RWPE2 (cell line): Measurements from ENCODE around the gene PDZRN4.

Source experiments
- ATAC-seq: fragments of 200-7000 bp; cut with Tn5 transposase; 3 replicates; pipeline ENCODE4 v1.9.1; 2021; ENCODE audit warnings: low read depth
- DNase-seq: peaks from one replicate; pipeline ENCODE4 v3.0.0-alpha.2; 2020; ENCODE audit warnings: low spot score
- H3K27ac ChIP-seq: fragments of 450-650 bp; 2 replicates; pipeline ENCODE4 v1.5.1; 2017; ENCODE audit warnings: mild to moderate bottlenecking; ENCODE audit not compliant: poor library complexity, severe bottlenecking
- H3K27me3 ChIP-seq: fragments of 250-450 bp; sonication (Bioruptor Pico); 2 replicates; pipeline ENCODE4 v1.5.1; 2021; ENCODE audit warnings: mild to moderate bottlenecking, moderate library complexity; ENCODE audit not compliant: insufficient read depth, poor library complexity, severe bottlenecking
- H3K36me3 ChIP-seq: fragments of 250-450 bp; sonication (Bioruptor Pico); 2 replicates; pipeline ENCODE4 v1.5.1; 2020; ENCODE audit warnings: low read depth, mild to moderate bottlenecking, moderate library complexity
- H3K4me1 ChIP-seq: fragments of 250-450 bp; sonication (Bioruptor Pico); 2 replicates; pipeline ENCODE4 v1.5.1; 2021; ENCODE audit warnings: mild to moderate bottlenecking, moderate library complexity; ENCODE audit not compliant: insufficient read depth, poor library complexity, severe bottlenecking
- H3K4me3 ChIP-seq: fragments of 250-450 bp; sonication (Bioruptor Pico); 2 replicates; pipeline ENCODE4 v1.5.1; 2021; ENCODE audit warnings: mild to moderate bottlenecking, moderate library complexity; ENCODE audit not compliant: severe bottlenecking
- H3K9me3 ChIP-seq: fragments of 250-450 bp; sonication (Bioruptor Pico); 2 replicates; pipeline ENCODE4 v1.5.1; 2021; ENCODE audit warnings: mild to moderate bottlenecking, moderate library complexity; ENCODE audit not compliant: severe bottlenecking
- TF ChIP-seq, protein P1 (sequence below): fragments of 450-650 bp; IDR thresholded peaks from one replicate; pipeline ENCODE4 v1.5.1; 2017; ENCODE audit warnings: mild to moderate bottlenecking, moderate library complexity; ENCODE audit not compliant: poor library complexity, severe bottlenecking

PDZRN4 gene

DNA sequence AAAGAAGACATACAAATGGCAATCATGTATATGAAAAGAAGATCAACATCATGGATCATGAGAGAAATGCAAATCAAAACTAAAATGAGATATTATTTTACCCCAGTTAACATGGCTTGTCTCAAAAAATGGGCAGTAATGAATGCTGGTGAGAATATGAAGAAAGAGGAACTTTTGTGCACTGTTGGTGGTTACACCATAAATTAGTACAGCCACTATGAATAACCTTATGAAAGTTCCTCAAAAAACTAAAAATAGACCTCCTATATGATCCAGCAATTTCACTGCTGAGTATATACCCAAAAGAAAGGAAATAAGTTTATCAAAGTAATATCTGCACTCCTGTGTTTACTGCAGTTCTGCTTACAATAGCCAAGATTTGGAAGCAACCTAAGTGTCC lies 151.7 kb downstream of the PDZRN4 start:
- TF ChIP-seq, protein P1, sequence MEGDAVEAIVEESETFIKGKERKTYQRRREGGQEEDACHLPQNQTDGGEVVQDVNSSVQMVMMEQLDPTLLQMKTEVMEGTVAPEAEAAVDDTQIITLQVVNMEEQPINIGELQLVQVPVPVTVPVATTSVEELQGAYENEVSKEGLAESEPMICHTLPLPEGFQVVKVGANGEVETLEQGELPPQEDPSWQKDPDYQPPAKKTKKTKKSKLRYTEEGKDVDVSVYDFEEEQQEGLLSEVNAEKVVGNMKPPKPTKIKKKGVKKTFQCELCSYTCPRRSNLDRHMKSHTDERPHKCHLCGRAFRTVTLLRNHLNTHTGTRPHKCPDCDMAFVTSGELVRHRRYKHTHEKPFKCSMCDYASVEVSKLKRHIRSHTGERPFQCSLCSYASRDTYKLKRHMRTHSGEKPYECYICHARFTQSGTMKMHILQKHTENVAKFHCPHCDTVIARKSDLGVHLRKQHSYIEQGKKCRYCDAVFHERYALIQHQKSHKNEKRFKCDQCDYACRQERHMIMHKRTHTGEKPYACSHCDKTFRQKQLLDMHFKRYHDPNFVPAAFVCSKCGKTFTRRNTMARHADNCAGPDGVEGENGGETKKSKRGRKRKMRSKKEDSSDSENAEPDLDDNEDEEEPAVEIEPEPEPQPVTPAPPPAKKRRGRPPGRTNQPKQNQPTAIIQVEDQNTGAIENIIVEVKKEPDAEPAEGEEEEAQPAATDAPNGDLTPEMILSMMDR: no peak

GRCh38 chr12:41344776-41345470 lies 156.8 kb downstream of the PDZRN4 start:
- no peaks in the 10 kb centered on the region for H3K4me1 ChIP-seq
- ATAC-seq: no peak
- H3K4me3 ChIP-seq: no peak overlapping the region
- no peak for DNase-seq
- no peaks in the 10 kb centered on the region for H3K27me3 ChIP-seq
- TF ChIP-seq, protein P1: no peak
- no peak overlapping the region for H3K27ac ChIP-seq
- H3K36me3 ChIP-seq: no peaks in the 10 kb centered on the region
- H3K9me3 ChIP-seq: no peaks in the 10 kb centered on the region

More for the DNA sequence above, 151.7 kb downstream of the PDZRN4 start:
- DNase-seq (no peak), ATAC-seq (no peak)
- no peak overlapping the region for H3K27ac ChIP-seq
- peaks cover 3% of the 10 kb centered on the region for H3K27me3 ChIP-seq
- no peaks in the 10 kb centered on the region for H3K36me3 ChIP-seq
- no peaks in the 10 kb centered on the region for H3K9me3 ChIP-seq
- no peak overlapping the region for H3K4me3 ChIP-seq
- H3K4me1 ChIP-seq: no peaks in the 10 kb centered on the region

- no peak overlapping the region for H3K4me3 ChIP-seq
- no peaks in the 10 kb centered on the region for H3K36me3 ChIP-seq
- no peak overlapping the region for H3K27ac ChIP-seq
- no peaks in the 10 kb centered on the region for H3K4me1 ChIP-seq
- ATAC-seq: no peak
- no peaks in the 10 kb centered on the region for H3K27me3 ChIP-seq
- TF ChIP-seq, protein P1: no peak
- no peaks in the 10 kb centered on the region for H3K9me3 ChIP-seq
- DNase-seq: no peak
These were observed 160.1 kb downstream of the PDZRN4 start for GRCh38 chr12:41348198-41348597.

DNA sequence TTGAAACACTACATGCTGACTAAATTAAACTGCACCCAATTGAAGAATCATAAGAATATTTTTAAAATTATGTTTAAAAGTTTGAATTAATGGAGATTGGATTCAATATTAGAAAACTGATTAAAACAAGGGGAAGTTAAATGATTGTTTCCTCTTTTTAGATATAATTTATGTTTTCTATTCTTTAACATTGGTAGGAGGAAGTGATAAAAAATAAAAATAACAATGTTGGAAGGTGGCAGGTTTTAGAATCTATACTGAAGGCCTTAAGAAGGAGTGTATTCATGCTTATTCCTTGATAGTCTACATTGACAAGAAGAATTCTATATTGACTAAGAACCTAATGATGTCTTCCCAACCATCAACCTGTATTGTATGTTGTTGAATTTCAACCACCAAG lies 168.1 kb downstream of the PDZRN4 start:
- H3K4me3 ChIP-seq: no peak overlapping the region
- no peak for DNase-seq
- H3K36me3 ChIP-seq: no peaks in the 10 kb centered on the region
- H3K4me1 ChIP-seq: no peaks in the 10 kb centered on the region
- H3K27me3 ChIP-seq: no peaks in the 10 kb centered on the region
- ATAC-seq: no peak
- no peaks in the 10 kb centered on the region for H3K9me3 ChIP-seq
- H3K27ac ChIP-seq: no peak overlapping the region
- TF ChIP-seq, protein P1: no peak

DNA sequence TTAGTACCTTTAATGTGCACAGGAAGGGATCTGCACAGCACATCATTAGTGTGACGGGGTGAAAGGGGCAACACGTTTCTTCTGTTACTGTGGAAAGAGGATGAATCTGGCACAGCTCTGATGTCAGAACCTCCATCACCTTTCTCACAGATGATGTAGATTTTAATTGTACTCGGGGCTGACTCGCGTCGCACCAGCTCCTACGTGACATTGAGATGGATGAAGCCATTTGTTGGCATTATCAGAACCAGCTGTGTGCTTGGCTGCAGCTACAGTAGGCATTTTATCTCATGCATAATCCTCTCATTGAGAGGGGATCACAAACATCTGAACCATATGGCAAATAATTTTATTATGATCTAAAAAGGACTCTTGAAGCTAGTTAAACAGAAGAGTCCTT lies 173.6 kb downstream of the PDZRN4 start:
- Histone ChIP-seq H3K36me3 (no peaks in the 10 kb centered on the region), H3K27me3 (no peaks in the 10 kb centered on the region), H3K27ac (no peak overlapping the region), H3K4me3 (no peak overlapping the region), H3K4me1 (no peaks in the 10 kb centered on the region), H3K9me3 (no peaks in the 10 kb centered on the region)
- ATAC-seq (no peak), DNase-seq (no peak)
- TF ChIP-seq, protein P1: no peak
